ENCODE results near the gene HTRA1. TPM values are rescaled to one million over a fixed set of nuclear protein-coding genes. Genes with fewer than 3 reads are reported as not detected.

Gene HTRA1
- total and polyA plus RNA-seq, 9 of the 15 experiments (the other 6 are each of a cell fraction or from before 2014, with no cell fraction given): 0.06 to 0.16 (median 0.13) TPM; not detected in 5

GRCh38 chr10:122519144-122519543 is 57.8 kb downstream of the HTRA1 start:
- Histone ChIP-seq H3K79me2 (ENCODE audit: control insufficient read depth, insufficient read depth, low read length) (no peaks in the 10 kb centered on the region), H3K9ac (ENCODE audit: insufficient read depth in 1 of 2, low read depth in 2 of 2, low read length in 2 of 2) (no peak overlapping the region), H3K9me1 (ENCODE audit: control insufficient read depth, insufficient read depth, low read length) (no peaks in the 10 kb centered on the region), H4K20me1 (replicated peaks; ENCODE audit: control insufficient read depth, insufficient read depth, low read length) (no peaks in the 10 kb centered on the region), H3K27ac (ENCODE audit: extremely low read depth, low read depth, low read length) (no peak overlapping the region), H3K36me3 (ENCODE audit: control insufficient read depth, insufficient read depth, low read length) (no peaks in the 10 kb centered on the region), H3K4me2 (ENCODE audit: insufficient read depth, low read length) (no peak overlapping the region), H2AFZ (ENCODE audit: low read depth, low read length) (no peak overlapping the region), H3K9me3 (replicated peaks; ENCODE audit: control insufficient read depth, insufficient read depth, low read depth, low read length) (no peaks in the 10 kb centered on the region), H3K4me1 (replicated peaks in 1 of 2; ENCODE audit: control insufficient read depth in 2 of 2, insufficient read depth in 2 of 2, low read length in 2 of 2) (no peaks in the 10 kb centered on the region), H3K4me3 (no peak overlapping the region), H3K27me3 (ENCODE audit: control insufficient read depth in 2 of 2, insufficient read depth in 2 of 2, low read length in 2 of 2) (peaks cover 0 to 6% of the 10 kb centered on the region in 2 experiments; a peak in 2 of 5 replicates)
- ATAC-seq: no peak
- no peak for TF ChIP-seq ZC3H8 (IDR thresholded peaks at IDR 0.05)
- TF ChIP-seq HOMEZ (CRISPR knock-in tag; IDR thresholded peaks at IDR 0.05): no peak
- no peak for TF ChIP-seq HSF4 (CRISPR knock-in tag; IDR thresholded peaks at IDR 0.05; ENCODE audit: borderline replicate concordance)
- intact Hi-C loops (cut with micrococcal nuclease) (no loop called here), in situ Hi-C loops (cut with MboI) (no loop called here)
- FAIRE-seq: no peak
- 2% methylated on average over 5 of the region's 7 CpGs for WGBS (ENCODE audit: insufficient coverage, low coverage, missing lambda C conversion rate)
- CTCF ChIA-PET (ENCODE audit: low intra/inter-chr PET ratio): no interaction called here
- no peak for DNase-seq (ENCODE audit: extremely low read depth in 1 of 4, low spot score in 3 of 4)
- no TSS peak for BruUV-seq (replicated peaks)
- POLR2A ChIA-PET: no interaction called here

GRCh38 chr10:122519873-122520272 is 58.5 kb downstream of the HTRA1 start:
- ATAC-seq (no peak), FAIRE-seq (no peak), DNase-seq (ENCODE audit: extremely low read depth in 1 of 4, low spot score in 3 of 4) (no peak)
- ChIA-PET POLR2A (no interaction called here), CTCF (ENCODE audit: low intra/inter-chr PET ratio) (no interaction called here)
- no peaks in the 10 kb centered on the region for H3K9me3 ChIP-seq (replicated peaks; ENCODE audit: control insufficient read depth, insufficient read depth, low read depth, low read length)
- no peaks in the 10 kb centered on the region for H3K4me1 ChIP-seq (replicated peaks in 1 of 2; ENCODE audit: control insufficient read depth in 2 of 2, insufficient read depth in 2 of 2, low read length in 2 of 2)
- in situ Hi-C loops (cut with MboI) (no loop called here), intact Hi-C loops (cut with micrococcal nuclease) (no loop called here)
- 0% methylated on average over 15 of the region's 15 CpGs for WGBS (ENCODE audit: insufficient coverage, low coverage, missing lambda C conversion rate)
- H3K36me3 ChIP-seq (ENCODE audit: control insufficient read depth, insufficient read depth, low read length): no peaks in the 10 kb centered on the region
- H3K79me2 ChIP-seq (ENCODE audit: control insufficient read depth, insufficient read depth, low read length): no peaks in the 10 kb centered on the region
- BruUV-seq (replicated peaks): no TSS peak
- H3K4me3 ChIP-seq: no peak overlapping the region
- H2AFZ ChIP-seq (ENCODE audit: low read depth, low read length): no peak overlapping the region
- H3K9ac ChIP-seq (ENCODE audit: insufficient read depth in 1 of 2, low read depth in 2 of 2, low read length in 2 of 2): no peak overlapping the region
- H4K20me1 ChIP-seq (replicated peaks; ENCODE audit: control insufficient read depth, insufficient read depth, low read length): no peaks in the 10 kb centered on the region
- peaks cover 0 to 6% of the 10 kb centered on the region in 2 experiments; a peak in 2 of 5 replicates for H3K27me3 ChIP-seq (ENCODE audit: control insufficient read depth in 2 of 2, insufficient read depth in 2 of 2, low read length in 2 of 2)
- H3K9me1 ChIP-seq (ENCODE audit: control insufficient read depth, insufficient read depth, low read length): no peaks in the 10 kb centered on the region
- no peak overlapping the region for H3K27ac ChIP-seq (ENCODE audit: extremely low read depth, low read depth, low read length)
- H3K4me2 ChIP-seq (ENCODE audit: insufficient read depth, low read length): no peak overlapping the region
- no peak for TF ChIP-seq LCOR (CRISPR knock-in tag; IDR thresholded peaks at IDR 0.05)
- no peak for TF ChIP-seq ESRRB (CRISPR knock-in tag; IDR thresholded peaks at IDR 0.05; ENCODE audit: borderline replicate concordance)
- TF ChIP-seq ZNF76 (CRISPR knock-in tag; IDR thresholded peaks at IDR 0.05; ENCODE audit: borderline replicate concordance): no peak
- no peak for TF ChIP-seq ZNF592 (IDR thresholded peaks at IDR 0.05)

Measured in K562 (cell line).